ENCODE measurements around the gene MSANTD1.

Gene MSANTD1

GRCh38 chr4:3263876-3264193 is 14.9 kb downstream of the MSANTD1 start:
- no peak for DNase-seq (ENCODE audit: low read depth)

DNA sequence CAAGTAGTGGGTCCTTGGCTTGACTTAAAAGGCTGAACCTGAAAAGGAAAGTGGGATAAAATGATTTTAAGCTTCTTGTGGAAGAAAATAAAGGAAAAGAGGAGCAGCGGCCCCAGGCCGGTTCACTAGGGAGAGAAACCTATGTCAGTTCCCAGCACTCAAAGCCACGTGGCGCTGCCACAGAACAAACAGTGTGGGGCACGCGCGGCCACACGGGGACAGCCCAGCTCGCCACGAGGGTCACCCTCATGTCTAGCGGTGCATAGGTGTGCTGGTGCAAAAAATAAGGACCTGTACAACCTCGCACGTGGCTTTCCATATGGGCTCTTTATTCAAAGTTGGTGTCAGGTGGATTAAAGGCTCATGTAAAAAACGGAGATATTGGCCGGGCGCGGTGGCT is 17.1 kb downstream of the MSANTD1 start:
- no peak for DNase-seq (ENCODE audit: low read depth)

- no peak for DNase-seq (ENCODE audit: low read depth)
Measured at GRCh38 chr4:3267576-3268394, 18.8 kb downstream of the MSANTD1 start.

GRCh38 chr4:3268395-3269104 is 19.6 kb downstream of the MSANTD1 start:
- no peak for DNase-seq (ENCODE audit: low read depth)

- no peak for DNase-seq (ENCODE audit: low read depth)
Measured at GRCh38 chr4:3269105-3269927, 20.4 kb downstream of the MSANTD1 start.

DNA sequence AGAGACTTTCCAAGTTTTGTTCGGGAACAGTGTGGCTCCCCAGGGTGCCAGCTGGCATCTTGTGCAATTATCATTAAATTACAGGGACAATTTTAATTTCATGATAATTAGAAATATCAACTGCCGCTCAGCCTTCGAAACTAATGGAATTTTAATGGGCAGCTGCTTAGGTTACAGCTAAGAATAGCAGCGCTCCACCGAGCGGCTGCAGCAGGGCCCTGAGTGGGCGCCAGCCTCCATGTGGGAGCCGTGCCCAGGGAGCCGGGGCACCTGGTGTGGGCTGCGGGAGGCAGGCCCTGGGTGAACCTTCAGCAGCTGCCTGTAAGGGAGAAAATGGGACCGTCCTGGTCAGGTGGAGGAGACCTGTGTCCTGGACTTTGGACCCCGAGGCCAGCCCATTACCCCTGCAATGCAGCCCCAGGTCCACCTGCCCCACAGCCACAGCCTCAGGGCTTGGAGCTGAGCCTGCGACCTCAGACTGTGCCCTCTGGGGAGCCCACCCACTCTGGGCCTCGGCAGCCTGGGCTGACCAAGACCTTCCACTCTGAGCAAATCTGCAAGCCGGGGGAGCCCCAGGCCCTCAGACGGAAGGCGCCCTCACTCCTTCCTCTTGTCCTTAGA is 21.1 kb downstream of the MSANTD1 start:
- DNase-seq (ENCODE audit: low read depth), result no peak

DNA sequence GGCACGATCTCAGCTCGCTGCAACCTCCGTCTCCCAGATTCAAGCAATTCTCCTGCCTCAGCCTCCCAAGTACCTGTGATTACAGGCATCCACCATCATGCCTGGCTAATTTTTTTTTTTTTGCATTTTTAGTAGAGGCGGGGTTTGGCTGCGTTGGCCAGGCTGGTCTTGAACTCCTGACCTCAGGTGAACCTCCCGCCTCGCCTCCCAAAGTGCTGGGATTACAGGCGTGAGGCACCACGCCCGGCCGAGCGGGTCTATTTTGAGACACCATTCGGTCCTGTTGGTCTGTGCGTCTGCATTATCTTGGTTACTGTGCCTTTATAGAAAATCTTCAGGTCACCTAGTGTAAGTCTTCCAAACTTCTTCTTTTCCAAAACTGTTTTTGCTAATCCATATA is 22.2 kb downstream of the MSANTD1 start:
- no peak for DNase-seq (ENCODE audit: low read depth)

DNA sequence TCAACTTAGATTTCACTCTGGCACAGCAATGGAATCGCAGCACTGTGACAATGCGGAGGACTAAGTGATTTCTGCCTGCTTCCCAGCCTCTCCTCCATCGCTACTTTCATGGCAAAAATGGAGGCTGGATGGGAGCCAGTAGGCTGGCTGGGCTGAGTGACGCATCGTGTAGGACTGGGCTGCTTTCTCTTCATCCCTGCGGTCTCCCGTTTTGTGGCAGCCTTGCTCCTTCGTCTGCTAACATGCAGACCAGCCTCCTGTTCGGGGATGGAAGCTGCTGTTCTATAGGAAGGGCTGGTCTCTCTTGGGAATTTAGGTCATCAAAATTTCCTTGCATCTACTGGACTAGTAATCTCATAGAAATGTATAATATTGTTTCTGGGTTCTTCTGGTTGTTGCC is 28.0 kb downstream of the MSANTD1 start:
- no peak for DNase-seq (ENCODE audit: low read depth)

DNA sequence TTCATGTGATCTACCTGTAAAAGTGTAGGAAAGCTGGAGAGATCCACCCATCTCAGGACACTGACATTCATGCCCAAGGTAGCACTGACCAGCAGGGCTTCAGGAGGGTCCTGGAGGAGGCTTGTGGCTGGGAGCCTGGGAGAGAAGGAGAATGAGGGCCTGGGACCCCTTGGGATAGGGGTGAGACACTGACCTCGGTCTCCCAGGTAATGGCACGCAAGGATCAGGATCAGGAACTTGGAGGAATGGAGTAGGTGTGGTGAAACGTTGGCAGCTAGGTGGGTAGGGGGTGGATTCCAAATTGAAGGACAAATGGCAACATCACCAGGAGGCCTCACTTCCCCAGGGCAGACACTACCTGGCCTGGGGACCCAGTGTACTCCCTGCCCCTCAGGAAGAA is 31.5 kb downstream of the MSANTD1 start:
- no peak for DNase-seq (ENCODE audit: low read depth)

DNA sequence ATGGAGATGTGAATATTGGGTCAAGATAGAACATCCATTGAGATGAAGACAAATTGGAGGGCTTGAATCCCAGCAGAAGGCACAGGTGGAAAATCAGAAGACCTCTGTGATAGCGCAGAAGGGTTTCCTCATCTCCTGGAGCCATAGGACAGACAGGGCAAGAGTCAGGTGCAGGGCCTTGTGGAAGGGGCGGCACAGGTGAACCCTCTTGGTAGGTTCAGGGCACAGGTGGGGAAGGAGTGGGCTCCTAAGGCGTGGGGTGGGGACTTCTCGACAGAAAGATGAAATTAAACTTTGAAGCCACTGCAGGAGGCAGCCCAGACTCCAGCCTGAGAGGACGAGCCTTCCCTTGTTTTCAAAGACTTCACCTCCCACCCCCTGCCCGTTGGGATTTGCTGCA is 34.5 kb downstream of the MSANTD1 start:
- DNase-seq (ENCODE audit: low read depth), result no peak

GRCh38 chr4:3283916-3284315 is 35.0 kb downstream of the MSANTD1 start:
- DNase-seq (ENCODE audit: low read depth), result no peak

GRCh38 chr4:3284734-3285557 is 36.0 kb downstream of the MSANTD1 start:
- DNase-seq (ENCODE audit: low read depth), result no peak

DNA sequence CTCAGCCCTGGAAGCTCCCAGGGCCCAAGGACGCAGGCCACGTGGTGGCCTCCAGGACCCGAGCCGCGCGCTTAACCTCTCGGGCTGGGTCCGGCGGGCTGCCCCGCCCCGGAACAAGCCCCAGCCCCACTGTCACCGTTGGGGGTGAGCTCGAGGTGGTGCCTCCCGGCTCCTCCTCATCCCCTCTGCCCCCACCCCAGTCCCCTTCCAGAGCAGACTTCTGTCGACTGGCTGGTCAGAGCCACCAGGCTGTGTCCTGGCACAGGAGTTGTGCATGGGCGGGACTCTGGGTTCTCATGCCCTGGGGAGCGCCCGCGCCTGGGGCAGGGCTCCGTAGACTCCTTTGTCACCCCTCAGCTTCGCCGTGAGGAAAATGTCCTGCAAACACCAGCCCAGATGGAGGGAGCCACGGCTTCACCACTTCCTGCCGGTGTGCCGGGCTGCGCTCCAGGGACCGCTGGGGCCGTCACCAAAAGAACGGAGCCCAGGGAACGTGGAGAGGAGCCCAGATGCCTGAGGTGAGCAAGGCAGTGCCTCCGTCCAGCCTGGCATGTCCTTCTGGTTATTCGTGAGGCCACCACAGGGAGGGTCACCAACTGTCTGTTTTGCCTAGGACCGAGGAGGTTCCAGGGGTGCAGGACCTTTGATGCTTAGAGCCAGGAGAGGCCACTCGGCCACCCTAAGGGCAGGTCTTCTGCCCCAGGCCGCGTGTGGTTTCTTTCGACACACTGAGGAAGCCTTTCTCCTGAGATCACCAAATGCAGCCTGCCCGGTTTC is 36.8 kb downstream of the MSANTD1 start:
- peak; percentile 32 for DNase-seq (ENCODE audit: low read depth)

DNA sequence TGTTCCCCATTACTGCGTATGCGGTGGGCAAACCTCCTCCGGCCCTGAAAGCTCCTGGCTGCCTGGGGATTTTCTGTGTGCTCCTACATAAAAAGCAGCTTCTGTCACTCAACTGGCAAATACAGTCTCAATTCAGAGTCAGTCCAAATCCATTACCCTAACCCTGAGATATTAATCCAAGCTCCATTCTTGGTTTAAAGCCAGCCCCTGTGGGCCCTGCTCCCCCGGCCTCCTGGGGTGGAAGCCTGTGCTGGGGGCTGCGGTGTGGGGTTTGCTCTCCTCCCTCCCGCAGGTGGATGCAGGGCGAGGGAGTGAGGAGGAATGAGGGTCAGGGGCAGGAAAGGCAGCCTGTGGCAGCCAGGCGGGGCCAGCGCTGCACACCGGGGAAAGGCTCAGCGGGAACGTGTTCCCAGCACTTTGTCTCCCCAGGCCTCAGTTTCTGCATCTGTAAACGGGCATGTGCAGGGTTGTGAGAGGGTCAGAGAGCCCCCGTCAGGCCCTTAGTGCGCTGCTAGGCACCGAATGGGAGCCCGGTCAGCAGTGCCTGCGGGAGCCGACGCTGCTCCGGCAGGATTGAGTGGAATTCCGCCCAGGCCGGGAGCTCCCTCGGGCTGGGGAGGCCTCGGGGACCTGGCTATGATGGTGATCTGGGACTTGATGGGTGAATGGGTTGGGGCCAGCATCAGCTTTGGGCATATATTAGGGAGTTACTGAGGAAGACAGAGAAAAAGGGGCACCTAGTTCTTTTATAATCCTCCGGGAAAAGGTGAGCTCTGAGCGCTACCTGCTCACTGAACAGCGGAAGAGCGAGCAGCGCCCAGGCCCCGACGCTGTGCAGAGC is 37.6 kb downstream of the MSANTD1 start:
- no peak for DNase-seq (ENCODE audit: low read depth)

GRCh38 chr4:3287271-3287971 is 38.5 kb downstream of the MSANTD1 start:
- DNase-seq (ENCODE audit: low read depth), result no peak

DNA sequence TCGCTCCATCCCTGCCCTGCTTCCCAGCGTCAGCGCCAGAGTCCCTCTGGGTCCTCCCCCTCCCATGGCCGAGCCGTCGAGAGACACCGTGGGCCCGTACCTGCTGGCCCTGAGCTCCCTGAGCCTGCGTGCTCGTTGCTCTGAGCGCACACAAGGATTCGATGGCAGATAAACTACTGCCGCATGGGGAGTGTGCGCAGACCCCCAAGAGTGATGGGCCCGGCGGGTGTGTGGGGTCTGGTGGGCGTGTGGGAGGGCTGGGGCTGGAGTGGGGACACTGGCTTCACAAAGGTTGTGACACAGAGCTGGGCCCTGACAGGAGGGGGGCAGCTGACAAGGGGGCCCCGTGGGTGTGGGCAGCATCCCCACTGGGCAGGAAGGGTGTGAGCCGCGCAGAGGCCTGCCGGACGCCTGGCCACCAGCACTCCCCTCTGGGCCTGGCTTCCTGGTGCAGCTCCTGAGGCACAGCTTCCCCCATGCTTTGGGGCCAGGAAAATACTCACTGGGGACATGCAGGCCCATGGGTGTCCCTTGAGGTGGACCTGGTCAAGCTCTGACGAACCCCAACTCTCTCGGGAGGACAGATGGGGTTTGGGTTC is 39.1 kb downstream of the MSANTD1 start:
- no peak for DNase-seq (ENCODE audit: low read depth)

- DNase-seq (ENCODE audit: low read depth), result no peak
Measured at GRCh38 chr4:3288571-3289094, 39.7 kb downstream of the MSANTD1 start.

DNA sequence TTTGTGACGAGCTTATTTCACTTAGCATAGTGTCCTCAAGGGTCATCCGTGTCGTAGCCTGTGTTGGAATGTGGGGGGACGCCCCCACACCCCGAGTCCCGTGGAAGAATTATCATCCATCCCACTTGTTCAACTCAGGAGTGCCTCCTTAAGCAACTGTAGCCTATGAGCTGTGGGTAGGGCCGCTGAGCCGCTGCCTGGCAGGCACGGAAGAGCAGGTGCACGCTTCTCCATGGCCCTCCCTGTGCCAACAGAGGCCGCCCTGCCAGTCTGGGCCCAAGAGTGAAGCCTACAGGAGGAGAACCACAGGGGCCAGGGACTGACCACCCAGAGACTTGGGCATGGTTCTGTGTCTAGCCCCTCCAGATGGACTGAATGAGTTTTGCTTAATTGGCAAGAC is 41.5 kb downstream of the MSANTD1 start:
- DNase-seq (ENCODE audit: low read depth), result no peak

Measured in stromal cell of bone marrow (primary cell).